GM04504 (cell line): Measurements from ENCODE around the gene FAT3.

Source experiments
- DNase-seq: peaks from one replicate; pipeline ENCODE4 v3.0.0-alpha.2; 2012; ENCODE audit warnings: low read depth

The FAT3 gene

GRCh38 chr11:92224407-92225124 is at the start of gene FAT3:
FAT3 (plus strand) TSS chr11:92224818; CDS start chr11:92352113, 127,295 bp downstream.
- DNase-seq, result no peak

GRCh38 chr11:92179017-92179670 is 45.5 kb upstream of the FAT3 start:
- no peak for DNase-seq

GRCh38 chr11:92180226-92180625 is 44.4 kb upstream of the FAT3 start:
- no peak for DNase-seq

- DNase-seq, result peak; percentile 67
Measured at GRCh38 chr11:92180664-92181251, 43.9 kb upstream of the FAT3 start.

- no peak for DNase-seq
Measured at GRCh38 chr11:92190535-92191206, 33.9 kb upstream of the FAT3 start.

DNA sequence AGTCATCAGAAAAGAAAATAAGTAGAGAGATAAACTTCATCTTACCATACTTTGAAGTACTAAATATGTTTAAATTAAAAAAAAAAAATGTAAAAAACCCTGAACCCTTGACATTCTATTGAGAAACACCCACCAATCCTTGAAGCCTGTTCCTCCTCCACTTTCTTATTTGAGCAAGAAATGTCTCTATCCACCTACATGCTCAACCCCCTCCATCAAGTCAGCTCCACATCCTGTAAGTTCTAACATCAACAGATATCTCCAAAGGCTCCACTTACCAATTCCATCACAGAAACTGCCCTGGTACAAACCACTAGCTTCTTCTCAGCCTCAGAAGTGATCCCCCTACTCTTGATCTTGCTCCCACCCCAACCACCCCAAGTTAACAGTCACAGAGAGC is 32.5 kb upstream of the FAT3 start:
- DNase-seq, result no peak

DNA sequence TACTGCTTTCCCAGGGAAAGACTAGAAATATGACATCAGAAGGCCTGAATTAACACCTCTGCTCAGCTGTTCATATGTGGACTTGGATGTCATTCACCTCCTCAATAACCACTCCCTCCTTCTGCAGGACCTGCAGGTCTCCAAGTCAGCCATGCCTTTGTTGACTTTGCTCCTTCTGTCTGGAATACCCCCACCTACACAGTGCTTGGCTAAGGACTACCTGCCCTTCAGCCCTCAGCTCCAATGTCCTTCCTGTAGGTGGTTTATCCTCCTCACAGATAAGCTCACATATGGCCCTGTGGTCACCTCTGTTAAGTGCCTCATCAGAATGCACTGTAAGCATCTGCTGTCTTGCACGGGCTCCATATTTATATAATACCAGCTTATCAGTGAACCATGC is 26.4 kb upstream of the FAT3 start:
- DNase-seq, result no peak

DNA sequence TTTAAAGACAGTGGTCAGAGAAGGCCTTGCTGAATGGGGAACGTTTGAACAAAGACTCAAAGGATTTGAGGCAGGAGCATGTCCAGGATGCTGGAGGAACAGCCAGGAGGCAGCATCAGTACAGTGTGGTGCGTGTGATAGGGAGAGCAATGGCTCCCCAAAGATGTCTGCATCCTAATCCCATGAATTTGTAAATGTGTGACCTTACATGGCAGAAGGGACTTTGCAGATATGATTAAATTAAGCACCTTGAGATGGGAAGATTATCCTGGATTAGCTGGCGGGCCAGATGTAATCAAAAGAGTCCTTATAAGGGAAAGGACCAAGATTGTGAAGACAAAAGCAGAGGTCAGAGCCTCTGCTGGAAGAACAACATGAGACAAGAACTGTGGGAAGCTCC is 24.6 kb upstream of the FAT3 start:
- no peak for DNase-seq

- DNase-seq, result no peak
Measured at GRCh38 chr11:92204731-92205130, 19.9 kb upstream of the FAT3 start.

DNA sequence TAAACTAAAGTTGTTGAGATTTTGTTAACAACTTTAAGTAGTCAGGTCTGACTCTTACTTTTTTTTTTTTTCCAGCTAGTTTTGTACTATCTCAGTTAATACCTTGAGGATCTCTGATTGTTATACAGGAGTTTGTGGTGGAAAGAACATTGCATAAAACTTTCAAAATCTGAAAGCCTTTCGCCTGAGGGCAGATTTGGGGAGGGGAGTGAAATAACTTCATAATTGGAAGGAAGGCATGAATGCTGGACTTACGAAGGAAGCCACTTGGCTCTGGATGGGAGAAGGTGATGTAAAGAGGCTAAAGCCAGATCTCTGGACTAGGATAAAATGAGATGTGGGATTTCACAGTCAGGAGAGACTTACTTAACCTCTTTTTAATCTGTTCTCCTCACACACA is 18.2 kb upstream of the FAT3 start:
- no peak for DNase-seq

- DNase-seq, result peak; percentile 24
Measured at GRCh38 chr11:92211576-92212167, 12.9 kb upstream of the FAT3 start.

- DNase-seq, result no peak
Measured at GRCh38 chr11:92212530-92212929, 12.1 kb upstream of the FAT3 start.

- DNase-seq, result no peak
Measured at GRCh38 chr11:92216789-92217188, 7.8 kb upstream of the FAT3 start.

DNA sequence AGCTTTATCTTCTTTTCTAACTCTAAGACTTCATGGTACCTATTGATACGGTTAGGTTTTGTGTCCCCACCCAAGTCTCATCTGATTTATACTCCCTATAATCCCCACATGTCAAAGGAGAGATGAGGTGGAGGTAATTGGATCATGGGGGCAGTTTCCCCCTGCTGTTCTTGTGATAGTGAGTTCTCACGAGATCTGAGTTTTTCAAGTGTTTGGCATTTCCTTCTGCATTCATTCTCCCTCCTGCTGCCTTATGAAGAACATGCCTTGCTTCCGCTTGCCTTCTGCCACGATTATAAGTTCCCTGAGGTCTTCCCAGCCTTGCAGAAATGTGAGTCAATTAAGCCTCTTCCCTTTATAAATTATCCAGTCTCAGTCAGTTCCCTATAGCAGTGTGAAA is 5.1 kb upstream of the FAT3 start:
- no peak for DNase-seq

- DNase-seq, result no peak
Measured at GRCh38 chr11:92222701-92223100, 1.9 kb upstream of the FAT3 start.

GRCh38 chr11:92224054-92224406 is 588 bp upstream of the FAT3 start:
- no peak for DNase-seq

- DNase-seq, result no peak
Measured at GRCh38 chr11:92225125-92225567, 528 bp downstream of the FAT3 start.

GRCh38 chr11:92225568-92226330 is 1.1 kb downstream of the FAT3 start:
- no peak for DNase-seq

- no peak for DNase-seq
Measured at GRCh38 chr11:92226331-92227229, 2.0 kb downstream of the FAT3 start.

- DNase-seq, result no peak
Measured at GRCh38 chr11:92227230-92227814, 2.7 kb downstream of the FAT3 start.
